NCI-H1436 (cell line): ENCODE data around the gene MARK3.

Experiments
- DNase-seq: peaks from one replicate; lab custom pipeline; 2025; lab: John Stamatoyannopoulos, UW

MARK3 gene

DNA sequence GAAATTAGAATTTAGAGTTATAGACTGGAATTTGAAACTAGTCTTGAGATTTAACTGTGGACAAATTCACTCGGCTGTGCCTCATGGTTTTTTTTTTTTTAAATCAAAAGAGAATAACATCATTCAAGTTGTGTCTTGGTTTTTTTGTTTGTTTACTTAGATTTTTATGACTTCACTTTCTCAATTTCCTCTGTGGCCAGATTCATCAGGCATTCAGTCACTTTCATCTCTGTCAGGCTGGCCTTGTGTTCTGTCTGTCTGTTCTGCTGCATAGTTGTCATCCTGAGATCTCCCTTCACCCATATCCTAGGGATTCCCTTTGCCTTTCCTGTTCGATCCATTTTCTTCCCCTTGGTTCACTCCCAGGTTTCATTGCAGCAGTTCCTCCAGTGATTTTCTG, 10.0 kb downstream of the MARK3 start:
- no peak for DNase-seq

DNA sequence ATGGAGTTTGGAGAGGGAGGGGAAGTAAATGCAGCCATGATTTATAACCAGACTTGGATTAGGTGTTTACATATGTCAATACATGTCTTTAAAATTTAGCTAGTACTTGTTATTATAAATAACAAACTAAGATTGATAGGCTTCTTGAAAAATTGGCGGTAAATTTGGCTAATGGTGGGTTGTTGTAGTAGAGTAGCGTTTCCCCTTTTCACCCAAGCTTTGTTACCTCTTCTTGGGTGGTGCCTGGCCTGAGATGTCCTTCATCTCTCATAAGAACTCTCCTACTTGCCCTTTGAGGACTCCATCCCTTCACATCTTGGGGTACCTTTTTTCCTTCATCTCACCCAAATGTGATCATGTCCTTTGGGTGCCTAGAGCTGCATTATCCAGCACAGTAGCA, 11.2 kb downstream of the MARK3 start:
- DNase-seq: no peak

DNA sequence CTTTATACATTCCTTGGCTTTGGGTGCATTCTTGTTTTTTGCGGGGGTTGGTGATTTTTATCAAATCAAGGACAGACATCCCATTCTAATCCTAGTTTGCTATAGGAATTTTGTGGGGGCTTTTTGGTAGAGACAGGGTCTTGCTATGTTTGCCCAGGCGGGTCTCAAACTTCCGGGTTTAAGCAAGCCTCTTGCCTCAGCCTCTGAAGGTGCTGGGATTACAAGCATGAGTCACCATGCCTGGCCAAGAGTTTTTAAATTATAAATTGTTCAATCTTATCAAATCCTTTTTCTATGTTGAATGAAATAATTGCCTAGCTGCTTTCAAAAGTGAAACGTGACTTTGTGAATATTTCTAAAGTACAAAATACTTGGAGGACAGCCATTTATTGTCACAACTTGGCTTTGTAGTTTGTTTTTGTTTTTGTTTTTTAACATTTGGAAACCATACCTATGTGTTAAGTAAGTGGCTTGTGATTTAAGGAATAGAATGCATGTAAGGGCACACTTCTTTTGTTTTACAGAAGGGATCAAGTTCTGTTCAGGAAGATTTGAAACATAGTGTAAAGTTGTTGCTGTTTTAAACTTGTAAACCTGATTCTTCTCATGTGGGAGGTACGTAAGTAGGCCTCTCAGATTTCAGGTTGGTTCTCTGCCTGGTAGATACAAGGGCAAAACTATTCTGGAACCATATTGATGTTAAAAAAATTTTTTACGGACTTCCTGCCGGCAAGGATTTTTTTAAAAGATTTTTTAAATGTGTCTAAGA, 13.4 kb downstream of the MARK3 start:
- no peak for DNase-seq

DNA sequence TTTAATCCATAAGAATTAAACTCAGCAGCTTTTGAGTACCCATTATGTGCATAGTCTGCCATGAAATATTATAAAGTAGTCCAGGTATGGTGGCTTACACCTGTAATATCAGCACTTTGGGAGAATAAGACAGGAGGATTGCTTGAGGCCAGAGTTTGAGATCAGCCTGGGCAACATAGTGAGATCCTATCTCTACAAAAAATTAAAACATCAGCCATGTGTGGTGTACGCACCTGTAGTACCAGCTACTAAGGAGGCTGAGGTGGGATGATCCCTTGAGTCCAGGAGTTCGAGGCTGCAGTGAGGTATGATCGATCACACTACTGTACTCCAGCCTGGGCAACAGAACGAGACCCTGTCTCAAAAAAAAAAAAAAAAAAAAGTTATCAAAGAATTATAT, 15.3 kb downstream of the MARK3 start:
- no peak for DNase-seq

DNA sequence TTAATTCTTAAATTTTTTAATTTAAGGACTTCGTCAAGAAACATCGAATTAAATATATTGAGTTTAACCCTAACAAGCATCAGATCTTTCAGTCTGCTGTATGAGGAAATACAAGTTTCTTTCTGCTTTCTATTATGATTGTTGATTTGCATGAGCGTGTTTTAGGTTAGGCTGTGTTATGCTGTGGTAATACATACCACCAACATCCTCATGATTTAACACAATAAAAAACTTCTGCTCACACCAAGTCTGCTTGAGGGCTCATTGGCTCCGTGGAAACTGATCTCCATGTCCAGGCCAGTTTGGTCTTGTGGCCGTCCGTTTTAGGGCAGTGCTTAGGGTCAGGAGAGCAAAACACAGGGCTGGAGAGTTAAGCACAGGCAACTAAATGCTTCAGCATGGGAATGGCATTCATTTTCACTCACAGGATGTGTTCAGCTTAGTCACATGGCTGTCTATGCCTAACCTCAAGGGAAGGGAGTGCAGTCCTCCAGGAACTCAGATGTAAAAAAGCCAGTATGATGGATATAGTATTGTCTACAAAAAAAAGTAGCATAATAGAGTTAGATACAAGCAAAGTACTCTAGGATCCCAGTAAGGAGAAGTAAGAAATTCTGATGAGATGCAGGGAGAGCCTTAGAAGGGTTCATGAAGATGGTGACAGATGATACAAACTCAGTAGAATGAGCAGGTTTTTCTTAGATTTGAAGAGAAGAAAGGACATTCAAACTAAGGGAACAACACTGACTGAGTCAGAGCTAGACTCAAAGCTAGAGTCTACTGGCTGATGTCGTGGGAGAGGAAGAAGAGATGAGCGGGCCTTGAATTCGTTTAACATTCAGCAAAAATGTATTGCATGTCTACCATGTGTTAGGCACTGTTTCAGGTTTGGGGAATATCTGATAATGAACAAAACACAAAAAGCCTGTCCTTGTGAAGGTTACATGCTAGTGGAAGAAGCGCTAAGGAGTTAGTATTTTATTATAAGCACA, 16.3 kb downstream of the MARK3 start:
- no peak for DNase-seq

DNA sequence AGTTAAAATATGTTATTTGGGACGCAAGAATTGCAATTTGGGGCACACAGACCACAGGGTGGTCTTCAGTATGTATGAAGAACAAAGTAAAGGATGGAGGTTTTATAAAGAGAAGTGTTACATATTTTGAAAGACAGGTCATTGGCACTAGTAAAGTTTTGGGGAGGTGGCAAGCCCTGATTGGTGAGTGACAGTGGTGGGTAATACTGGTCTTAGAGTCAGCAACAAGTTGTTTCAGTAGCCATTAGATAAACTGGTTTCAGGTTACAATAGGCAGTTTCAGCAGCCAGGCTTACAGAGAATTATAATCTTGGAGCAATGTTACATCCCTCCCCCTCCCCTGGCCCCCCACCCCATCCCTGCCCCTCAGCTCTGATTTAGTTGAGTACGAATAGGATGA, 17.5 kb downstream of the MARK3 start:
- no peak for DNase-seq

DNA sequence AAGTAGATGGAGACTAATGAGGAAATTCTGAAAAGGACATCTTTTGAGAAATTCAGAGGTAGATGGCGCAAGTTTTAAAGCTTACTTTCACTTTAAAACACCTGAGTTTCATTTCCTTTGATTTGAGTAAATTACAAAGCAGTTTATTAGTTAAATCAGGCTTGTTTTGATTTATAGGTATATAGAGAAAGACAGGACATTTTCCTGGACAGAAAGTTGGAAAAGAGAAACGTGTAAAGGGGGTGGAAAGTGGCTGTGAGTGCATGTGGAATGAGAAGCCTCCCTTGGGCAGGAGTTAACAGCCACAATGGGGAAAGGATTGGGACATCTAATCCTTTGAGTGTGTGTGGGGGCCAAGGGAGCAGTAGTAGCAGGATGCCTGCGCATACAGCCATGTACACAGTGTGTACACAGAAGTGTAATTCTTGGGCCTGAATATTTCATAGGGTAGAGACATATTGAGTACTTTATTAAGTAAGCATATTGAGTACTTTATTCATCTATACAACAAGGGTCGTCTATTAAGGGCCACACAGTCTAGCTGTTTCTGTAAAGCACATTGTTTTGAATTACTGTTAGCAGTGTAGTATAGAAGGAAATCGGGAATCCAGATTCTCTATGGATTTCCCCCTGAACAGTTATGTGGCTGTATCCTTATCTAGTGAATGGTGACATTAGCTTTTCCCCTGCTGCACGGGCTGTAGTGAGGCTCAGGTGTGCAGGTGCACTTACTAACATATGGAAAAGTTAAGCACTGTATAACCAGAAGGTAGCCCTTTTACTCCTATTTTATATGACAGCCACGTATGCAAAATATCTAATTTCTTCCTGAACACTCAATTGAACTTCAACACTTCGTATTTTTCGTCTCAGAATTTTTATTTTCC, 19.1 kb downstream of the MARK3 start:
- DNase-seq: no peak

DNA sequence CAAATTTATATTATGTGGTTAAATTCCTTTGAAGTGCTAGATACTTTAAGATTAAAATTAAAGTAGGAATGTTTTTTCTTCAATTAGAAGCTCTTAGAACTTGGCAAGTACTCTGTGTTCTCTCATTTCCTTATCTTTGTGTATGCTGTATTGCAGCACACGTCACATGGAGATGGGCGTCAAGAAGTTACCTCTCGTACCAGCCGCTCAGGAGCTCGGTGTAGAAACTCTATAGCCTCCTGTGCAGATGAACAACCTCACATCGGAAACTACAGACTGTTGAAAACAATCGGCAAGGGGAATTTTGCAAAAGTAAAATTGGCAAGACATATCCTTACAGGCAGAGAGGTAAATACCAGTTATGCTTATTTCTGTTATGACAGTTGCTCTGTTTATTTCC, 19.7 kb downstream of the MARK3 start:
- DNase-seq: no peak

DNA sequence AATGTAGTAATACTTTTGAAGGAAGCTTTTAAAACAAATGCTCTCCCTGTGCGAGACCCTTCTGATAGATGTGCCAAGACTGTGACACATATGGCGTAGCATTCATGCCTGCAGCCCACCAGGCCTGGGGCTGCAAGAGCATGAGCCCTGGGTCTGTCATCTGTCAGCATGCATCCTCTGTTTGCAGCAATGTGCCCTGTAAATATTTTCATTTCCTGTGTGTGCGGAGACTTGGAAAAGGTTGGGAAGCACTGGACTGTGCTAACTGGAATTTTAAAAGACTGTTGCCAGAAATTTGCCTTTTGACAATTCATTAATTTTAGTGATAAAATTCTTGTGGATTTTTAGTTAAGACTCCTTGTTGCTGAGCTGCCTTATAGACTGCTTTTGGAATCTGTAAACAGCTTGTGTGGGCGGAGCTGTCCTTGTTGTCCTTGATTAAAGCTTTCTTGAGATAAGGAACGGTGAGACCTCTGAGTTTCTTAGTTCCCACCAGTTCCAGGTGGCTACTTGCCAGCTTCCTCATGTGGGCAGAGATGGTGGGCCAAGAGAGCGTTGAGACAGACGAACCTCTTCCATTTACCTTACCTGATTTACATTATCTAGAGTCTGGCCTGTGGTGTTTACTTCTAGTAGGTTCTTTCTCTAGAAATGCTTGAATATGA, 23.4 kb downstream of the MARK3 start:
- DNase-seq: no peak

DNA sequence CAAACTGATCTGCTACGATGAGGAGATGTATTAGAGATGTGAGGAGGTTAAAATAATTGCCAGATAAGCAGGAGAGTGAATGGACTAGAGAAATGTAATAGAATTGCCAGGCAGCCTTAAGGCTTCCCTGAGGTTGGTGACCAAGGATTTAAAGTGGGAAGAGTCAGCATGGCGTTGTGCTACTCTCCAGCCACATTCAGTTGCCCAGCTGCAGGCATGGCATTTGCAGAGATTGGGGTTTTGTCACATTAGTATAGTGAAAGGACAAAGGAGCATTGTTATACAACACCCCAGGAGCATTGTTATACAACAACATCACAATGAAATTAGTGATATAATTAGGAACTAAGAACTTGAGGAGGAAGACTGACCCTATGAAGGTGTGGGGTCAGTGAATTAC, 31.7 kb downstream of the MARK3 start:
- no peak for DNase-seq

DNA sequence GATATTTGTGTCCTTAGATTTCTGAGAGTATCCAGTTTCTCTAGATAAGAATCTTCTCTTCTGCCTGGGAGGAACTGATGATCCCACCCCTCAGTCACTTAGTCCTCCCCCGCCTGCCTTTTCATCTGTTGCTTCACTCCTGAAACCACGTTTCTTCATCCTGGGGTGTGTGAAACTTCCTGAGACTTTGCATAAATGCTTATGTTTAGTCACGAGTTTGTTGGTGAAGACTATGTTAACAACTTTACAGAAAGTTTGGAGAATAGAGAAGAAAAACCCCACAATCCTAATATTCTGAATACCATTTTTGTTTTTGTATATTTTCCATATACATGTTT, 33.2 kb downstream of the MARK3 start:
- DNase-seq: no peak

DNA sequence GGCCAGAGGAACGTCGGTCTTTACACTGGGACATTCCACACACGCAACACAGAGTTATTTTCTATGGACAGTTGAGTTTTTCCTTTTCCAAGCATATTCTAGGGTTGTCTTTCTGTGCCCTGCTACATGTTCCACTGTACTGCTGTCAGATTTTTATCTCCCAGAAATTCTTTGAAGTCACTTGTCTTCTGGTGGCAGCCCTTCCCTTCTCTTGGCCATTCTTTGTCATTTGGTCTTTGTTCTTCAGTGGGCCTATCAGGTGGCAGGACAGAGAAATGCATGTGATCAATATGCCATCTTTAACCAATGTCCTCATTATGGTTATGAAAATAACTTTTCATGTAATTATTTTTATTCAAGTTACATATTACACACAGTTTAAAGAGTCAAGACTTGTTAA, 36.3 kb downstream of the MARK3 start:
- no peak for DNase-seq

DNA sequence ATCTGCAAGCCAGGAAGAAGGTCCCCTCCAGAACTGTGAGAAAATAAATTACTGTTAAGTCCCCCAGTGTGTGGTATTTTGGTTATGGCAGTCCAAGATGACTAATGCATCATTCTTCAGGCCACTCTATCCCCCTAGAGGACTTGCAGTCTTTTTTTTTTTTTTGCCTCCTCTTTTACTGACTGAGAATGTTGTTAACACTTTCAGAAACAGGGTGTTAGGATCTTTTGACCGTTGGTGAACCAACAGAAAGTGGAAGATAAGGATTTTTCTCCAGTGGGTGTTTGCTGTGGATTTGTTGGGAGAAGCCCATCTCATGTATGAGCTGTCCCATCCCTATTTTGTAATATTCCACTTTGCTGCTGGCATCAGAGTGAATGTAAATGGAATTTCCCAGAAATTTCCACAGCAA, 37.8 kb downstream of the MARK3 start:
- DNase-seq: no peak

DNA sequence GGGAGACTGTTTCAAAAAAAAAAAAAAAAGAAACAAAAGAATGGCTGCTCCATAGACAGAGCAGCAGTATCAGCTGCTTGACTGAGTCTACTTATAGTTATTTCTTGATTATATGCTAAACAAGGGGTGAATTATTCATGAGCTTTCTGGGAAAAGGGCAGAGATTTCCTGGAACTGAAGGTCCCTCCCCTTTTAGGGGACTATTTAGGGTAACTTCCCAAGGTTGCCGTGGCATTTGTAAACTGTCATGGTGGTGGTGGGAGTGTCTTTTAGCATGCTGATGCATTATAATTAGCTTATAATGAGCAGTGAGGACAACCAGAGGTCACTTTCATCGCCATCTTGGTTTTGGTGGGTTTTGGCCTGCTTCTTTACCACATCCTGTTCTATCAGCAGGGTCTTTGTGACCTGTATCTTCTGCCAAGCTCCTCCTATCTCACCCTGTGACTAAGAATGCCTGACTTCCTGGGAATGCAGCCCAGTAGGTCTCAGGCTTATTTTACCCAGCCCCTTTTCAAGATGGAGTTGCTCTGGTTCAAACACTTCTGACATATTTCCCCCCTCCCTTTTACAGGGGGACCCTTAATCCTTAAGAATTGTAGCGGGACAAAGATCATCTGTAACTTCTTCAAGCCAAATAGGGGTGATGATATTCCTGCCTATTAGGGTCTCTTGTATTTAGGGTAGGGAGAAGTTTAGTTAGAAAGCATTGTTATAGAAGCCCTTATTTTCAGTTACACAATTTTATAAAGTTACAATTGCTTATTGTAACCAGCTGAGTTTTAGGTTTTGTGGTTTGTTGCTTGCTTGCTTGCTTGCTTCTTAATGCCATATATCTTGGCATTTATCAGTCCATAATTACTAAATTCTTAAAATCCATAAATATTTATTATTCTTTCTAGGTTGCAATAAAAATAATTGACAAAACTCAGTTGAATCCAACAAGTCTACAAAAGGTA, 42.5 kb downstream of the MARK3 start:
- DNase-seq: no peak

DNA sequence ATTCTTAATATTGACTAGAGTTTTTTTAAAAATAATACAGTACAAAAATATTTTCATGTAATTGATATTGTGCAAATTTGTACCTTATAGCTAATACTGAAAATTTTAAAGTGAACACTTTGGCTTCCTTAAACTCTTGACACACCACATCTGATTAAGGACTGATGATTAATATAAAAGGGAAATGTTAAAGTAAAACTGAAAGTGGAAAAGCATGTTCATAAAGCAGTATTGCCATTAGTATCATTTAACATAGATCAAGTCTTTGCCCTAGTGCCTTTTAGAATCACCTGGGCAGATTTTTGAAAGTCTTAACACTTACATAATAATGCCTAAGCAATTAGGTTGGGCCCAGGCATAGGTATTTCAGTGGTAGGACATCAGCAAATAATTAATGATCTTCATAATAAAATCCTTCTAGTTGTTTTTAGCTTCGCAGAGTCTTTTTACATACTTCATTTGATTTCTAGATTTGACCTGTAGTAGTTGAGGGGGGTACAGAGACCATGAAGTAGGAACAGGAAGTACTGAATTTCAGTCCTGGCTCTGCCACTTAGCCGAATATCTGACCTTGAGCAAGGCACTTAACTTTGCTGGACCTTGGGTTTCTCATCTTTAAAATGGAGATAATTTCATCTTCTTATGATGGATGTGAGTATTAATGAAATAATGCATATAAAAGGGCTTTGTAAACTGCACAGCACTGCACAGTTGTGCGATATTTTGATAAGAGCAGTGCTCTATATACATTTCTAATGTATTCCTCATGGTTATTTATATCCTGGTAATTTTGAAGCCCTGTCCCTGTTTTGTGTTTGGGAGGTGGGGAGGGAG, 43.7 kb downstream of the MARK3 start:
- DNase-seq: no peak

DNA sequence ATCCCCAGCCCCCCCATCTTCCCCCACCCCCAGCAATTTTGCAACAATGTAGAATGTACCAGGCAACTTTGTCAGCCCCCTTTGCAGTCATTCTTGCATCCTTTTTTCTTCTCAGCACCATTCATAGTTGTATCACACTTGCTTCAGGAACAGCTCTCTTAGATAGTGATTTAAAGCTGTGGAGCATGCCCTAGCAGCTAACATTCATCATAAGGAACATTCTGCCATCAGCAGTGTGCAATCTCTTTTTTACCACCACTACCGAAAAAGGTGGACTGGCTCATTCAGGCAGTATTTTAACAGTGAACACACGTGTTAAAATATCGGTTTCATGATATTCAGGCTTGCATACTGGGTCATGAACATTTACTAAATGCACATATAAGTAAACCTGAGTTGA, 45.1 kb downstream of the MARK3 start:
- DNase-seq: no peak

DNA sequence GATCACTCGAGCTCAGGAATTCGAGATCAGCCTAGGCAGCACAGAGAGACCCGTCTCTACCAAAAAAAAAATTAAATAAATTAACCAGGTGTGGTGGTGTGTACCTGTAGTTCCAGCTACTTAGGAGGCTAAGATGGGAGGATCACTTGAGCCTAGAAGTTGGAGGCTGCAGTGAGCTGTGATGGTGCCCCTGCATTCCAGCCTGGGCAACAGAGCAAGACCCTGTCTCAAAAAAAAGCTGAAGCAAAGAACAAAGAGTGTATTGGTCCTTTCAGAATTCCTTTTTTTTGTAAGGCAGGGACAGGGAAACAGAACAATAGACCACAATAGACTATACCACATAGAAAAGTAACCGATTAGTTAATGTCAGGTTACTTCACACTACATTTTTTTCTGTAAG, 47.4 kb downstream of the MARK3 start:
- DNase-seq: no peak

DNA sequence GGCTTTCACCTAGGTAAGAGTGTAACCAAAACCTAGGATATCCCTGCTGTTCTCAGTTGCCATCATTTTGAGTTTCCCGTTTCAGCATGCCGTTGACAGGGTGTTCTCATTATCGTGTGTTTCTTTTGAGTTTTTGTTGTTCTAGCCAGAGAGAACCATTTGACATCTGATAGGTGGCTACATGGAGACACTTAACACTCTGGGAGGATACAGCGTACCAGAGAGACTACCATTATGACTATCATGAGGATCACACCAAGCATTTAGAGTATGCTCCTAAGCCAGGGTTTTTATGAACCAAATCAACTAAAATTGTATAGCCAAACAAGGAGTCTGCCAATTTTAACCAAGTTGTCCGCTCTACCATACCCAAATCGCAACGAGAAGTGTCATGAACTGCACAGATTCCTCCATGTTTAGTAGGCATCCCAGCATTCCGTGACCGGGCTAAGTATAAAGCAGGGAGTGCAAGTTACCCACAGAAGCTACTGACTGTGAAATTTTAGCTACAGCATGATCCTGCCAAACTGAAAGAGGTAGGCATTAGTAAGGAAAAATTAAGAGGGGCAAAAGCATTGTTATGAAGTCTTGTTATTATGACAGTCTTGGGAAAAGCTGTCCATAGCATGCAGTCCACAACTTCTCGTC, 48.8 kb downstream of the MARK3 start:
- DNase-seq: no peak

DNA sequence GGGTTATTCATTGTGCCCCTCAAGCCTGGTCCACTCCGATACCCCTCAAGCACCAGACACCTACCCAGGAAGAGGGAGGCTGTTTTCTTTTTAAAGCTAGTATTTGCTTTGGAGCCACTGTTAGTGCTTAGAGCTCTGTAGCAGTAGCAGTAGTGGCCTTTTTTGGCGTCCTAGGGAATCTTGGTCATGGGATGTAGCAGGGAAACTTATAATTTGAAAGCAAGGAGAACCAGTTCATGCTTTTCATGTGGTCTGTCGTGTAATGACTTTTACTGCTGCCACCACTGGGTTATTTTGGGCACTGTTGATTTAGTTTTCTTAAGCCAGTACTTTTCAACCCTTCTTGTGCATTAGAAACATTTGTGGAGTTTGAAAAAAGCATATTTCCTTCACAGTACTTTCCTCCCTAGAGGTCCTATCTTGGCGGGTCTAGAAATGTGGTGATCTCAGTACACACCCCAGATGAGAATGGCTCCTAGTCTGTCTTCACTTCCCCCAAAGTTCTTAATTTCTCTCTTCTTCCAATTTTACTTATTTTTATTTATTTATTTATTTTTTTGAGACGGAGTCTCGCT, 49.7 kb downstream of the MARK3 start:
- no peak for DNase-seq
